Mucosa of descending colon (tissue), 3 donors: ENCODE data around the gene OR10H5. TPM values are rescaled to one million over a fixed set of nuclear protein-coding genes. Genes with fewer than 3 reads are reported as not detected.
"Not testable (repeated sequence)": the region's sequence is repeated elsewhere in the genome, so short reads cannot be mapped to it uniquely, and the experiment has no call there.

Experiments used
- ATAC-seq: fragments of 200-7000 bp; cut with Tn5 transposase; one replicate; pipeline ENCODE4 v1.9.1; 2020; ENCODE audit warnings: mild to moderate bottlenecking, moderate library complexity
- DNase-seq, 3 donors: peaks; one replicate each; pipeline ENCODE4 v3.0.0-alpha.2; 2020
- H3K36me3 ChIP-seq: fragments of 200-600 bp; one replicate; pipeline ENCODE4 v1.8.0; 2021; ENCODE audit warnings: low read depth, mild to moderate bottlenecking
- H3K4me1 ChIP-seq: fragments of 200-600 bp; one replicate; pipeline ENCODE4 v1.8.0; 2021; ENCODE audit warnings: low read depth, mild to moderate bottlenecking
- H3K4me3 ChIP-seq: fragments of 200-600 bp; one replicate; pipeline ENCODE4 v1.8.0; 2021; ENCODE audit warnings: mild to moderate bottlenecking
- H3K9me3 ChIP-seq: fragments of 200-600 bp; one replicate; pipeline ENCODE4 v1.8.0; 2021; ENCODE audit warnings: mild to moderate bottlenecking
- CTCF ChIP-seq: fragments of 200-600 bp; IDR thresholded peaks from one replicate; pipeline ENCODE4 v1.8.0; 2022; ENCODE audit warnings: antibody characterized with exemption, mild to moderate bottlenecking
- intact Hi-C, 2 donors: fragments of 100-400 bp; cut with DNase I in 1 of 2; cut with micrococcal nuclease in 1 of 2; formaldehyde crosslinking; loops; one replicate each; pipeline versions ENCODE4 v1.11.0 to v1.11.1; 2022; cut with DNase I, micrococcal nuclease
- total RNA-seq, 3 donors: library from RNA; stranded (reverse); fragmentation: NEBNext Ultra II Directional in 2 of 3; extraction: Animal tissue kit (Norgen Biotek cat#: 25700) in 2 of 3; gene quantifications; one replicate each; pipeline versions ENCODE4 v1.2.1 to v1.2.4, GENCODE V29; 2021 to 2023
- donor health status: DM: no; HTN: no; CAD: no; lungs with moderate emphysema.
- donor health status: DM: no; HTN: no; CAD: no.
- donor health status: DM: no; HTN: yes; CAD: no.

Gene OR10H5
- total RNA-seq, 3 donors from 2014 or later: not detected

GRCh38 chr19:15779756-15780476 is 7.5 kb upstream of the OR10H5 start:
- ATAC-seq: peak; percentile 67
- Histone ChIP-seq H3K4me3 (no peak overlapping the region), H3K9me3 (no peaks in the 10 kb centered on the region), H3K36me3 (no peaks in the 10 kb centered on the region), H3K4me1 (peaks cover 9% of the 10 kb centered on the region)
- intact Hi-C loops: no loop called here
- TF ChIP-seq CTCF: no peak
- peak; percentile 56 to 70 (median 63) for DNase-seq

DNA sequence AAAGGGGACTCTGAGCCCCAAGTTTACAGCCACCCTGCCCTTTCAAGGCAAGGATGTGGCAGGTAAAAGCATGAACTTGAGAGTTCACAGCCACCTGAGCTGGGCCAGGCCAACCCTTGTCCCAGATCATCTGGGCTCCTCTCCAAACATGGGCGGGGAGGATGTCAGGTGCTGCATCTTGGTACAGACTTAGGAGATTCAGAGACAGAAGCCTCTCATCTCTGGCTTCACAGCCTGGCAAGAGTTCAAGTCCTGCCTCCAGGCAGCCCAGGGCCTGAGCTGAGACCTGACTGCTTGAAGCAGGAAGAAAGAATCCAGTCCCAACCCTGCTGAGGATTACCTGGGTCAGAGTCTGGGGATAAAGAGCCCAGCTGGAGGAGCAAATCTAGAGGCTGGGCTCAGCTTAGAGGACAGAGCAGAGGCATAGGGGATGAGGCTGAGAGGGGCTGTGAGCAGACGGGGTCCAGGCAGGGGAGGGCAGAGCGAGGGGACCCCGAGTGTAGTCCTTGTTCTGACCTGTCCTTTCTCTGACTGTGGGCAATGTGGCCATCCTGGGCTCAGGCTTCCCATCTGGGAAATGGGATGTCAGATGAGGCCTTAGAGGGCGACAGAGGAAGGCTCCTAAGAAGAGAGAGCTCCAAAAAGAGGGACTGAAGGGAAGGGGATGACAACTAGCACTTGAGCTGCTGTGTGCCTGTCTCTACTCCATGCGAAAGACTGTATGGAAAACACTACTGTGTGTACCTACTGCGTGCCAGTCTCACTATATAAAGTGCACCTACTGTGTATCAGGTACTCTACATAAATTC is 6.6 kb upstream of the OR10H5 start:
- peaks cover 9% of the 10 kb centered on the region for H3K4me1 ChIP-seq
- no peaks in the 10 kb centered on the region for H3K9me3 ChIP-seq
- intact Hi-C loops: no loop called here
- no peak overlapping the region for H3K4me3 ChIP-seq
- DNase-seq (peak in 2 of 3 donors; percentile 50 to 65), ATAC-seq (peak; percentile 72)
- TF ChIP-seq CTCF: no peak
- H3K36me3 ChIP-seq: no peaks in the 10 kb centered on the region

- Histone ChIP-seq H3K4me3 (no peak overlapping the region), H3K9me3 (no peaks in the 10 kb centered on the region), H3K4me1 (peaks cover 9% of the 10 kb centered on the region), H3K36me3 (no peaks in the 10 kb centered on the region)
- no peak for DNase-seq
- TF ChIP-seq CTCF: no peak
- no peak for ATAC-seq
- intact Hi-C loops: no loop called here
Observed at GRCh38 chr19:15781661-15782060, 5.8 kb upstream of the OR10H5 start.

GRCh38 chr19:15782211-15782610 is 5.2 kb upstream of the OR10H5 start:
- TF ChIP-seq CTCF: no peak
- Histone ChIP-seq H3K4me3 (no peak overlapping the region), H3K9me3 (no peaks in the 10 kb centered on the region), H3K36me3 (no peaks in the 10 kb centered on the region), H3K4me1 (peaks cover 9% of the 10 kb centered on the region)
- intact Hi-C loops: no loop called here
- DNase-seq (no peak), ATAC-seq (no peak)

- H3K36me3 ChIP-seq, H3K4me3 ChIP-seq, ATAC-seq, H3K4me1 ChIP-seq, intact Hi-C loops, DNase-seq, H3K9me3 ChIP-seq: not testable (repeated sequence)
Observed at GRCh38 chr19:15782896-15783295, 4.6 kb upstream of the OR10H5 start.
